Right hindlimb (tissue), 1 donor: ENCODE data around the gene ASTN2.

Source experiments
- DNase-seq: peaks from one replicate; pipeline ENCODE4 v3.0.0-alpha.2; 2018

The ASTN2 gene

GRCh38 chr9:117245175-117245829 is 169.6 kb downstream of the ASTN2 start:
- DNase-seq, result no peak

GRCh38 chr9:117242082-117242481 is 172.8 kb downstream of the ASTN2 start:
- no peak for DNase-seq

- no peak for DNase-seq
These were observed 175.4 kb downstream of the ASTN2 start for GRCh38 chr9:117239428-117239827.

GRCh38 chr9:117234103-117234502 is 180.8 kb downstream of the ASTN2 start:
- no peak for DNase-seq

GRCh38 chr9:117233016-117233415 is 181.8 kb downstream of the ASTN2 start:
- DNase-seq, result no peak

- DNase-seq, result no peak
These were observed 182.6 kb downstream of the ASTN2 start for GRCh38 chr9:117232281-117232680.

- no peak for DNase-seq
These were observed 183.8 kb downstream of the ASTN2 start for GRCh38 chr9:117231012-117231411.

GRCh38 chr9:117224695-117225094 is 190.2 kb downstream of the ASTN2 start:
- no peak for DNase-seq

- no peak for DNase-seq
These were observed 195.9 kb downstream of the ASTN2 start for GRCh38 chr9:117218951-117219350.

- DNase-seq, result no peak
These were observed 200.4 kb downstream of the ASTN2 start for GRCh38 chr9:117214416-117214815.

GRCh38 chr9:117211280-117211679 is 203.6 kb downstream of the ASTN2 start:
- DNase-seq, result no peak

GRCh38 chr9:117205806-117206205 is 209.1 kb downstream of the ASTN2 start:
- no peak for DNase-seq

- no peak for DNase-seq
These were observed 209.9 kb downstream of the ASTN2 start for GRCh38 chr9:117204971-117205370.

GRCh38 chr9:117191504-117192261 is 223.2 kb downstream of the ASTN2 start:
- DNase-seq, result no peak

GRCh38 chr9:117189121-117189520 is 225.7 kb downstream of the ASTN2 start:
- no peak for DNase-seq

- DNase-seq, result no peak
These were observed 226.5 kb downstream of the ASTN2 start for GRCh38 chr9:117188394-117188793.

GRCh38 chr9:117187498-117187897 is 227.4 kb downstream of the ASTN2 start:
- DNase-seq, result no peak

GRCh38 chr9:117184173-117184572 is 230.7 kb downstream of the ASTN2 start:
- DNase-seq, result no peak

GRCh38 chr9:117182046-117182445 is 232.8 kb downstream of the ASTN2 start:
- DNase-seq, result no peak

- DNase-seq, result no peak
These were observed 233.9 kb downstream of the ASTN2 start for GRCh38 chr9:117180896-117181445.

- DNase-seq, result peak; percentile 18
These were observed 236.1 kb downstream of the ASTN2 start for GRCh38 chr9:117178596-117179375.

- no peak for DNase-seq
These were observed 244.3 kb downstream of the ASTN2 start for GRCh38 chr9:117170567-117170966.

GRCh38 chr9:117169089-117169621 is 245.7 kb downstream of the ASTN2 start:
- DNase-seq, result no peak
